Measurements from ENCODE around the gene UXS1. TPM values are rescaled to one million over a fixed set of nuclear protein-coding genes. Genes with fewer than 3 reads are reported as not detected.

Gene UXS1
- total RNA-seq, 1 donor from 2014 or later, result 38.0 TPM

GRCh38 chr2:106054880-106055655 lies 139.0 kb downstream of the UXS1 start:
- Histone ChIP-seq H4K20me1 (ENCODE audit: low read depth) (no peaks in the 10 kb centered on the region), H2AFZ (replicated peaks) (no peak overlapping the region), H3K79me2 (ENCODE audit: low read depth) (no peaks in the 10 kb centered on the region), H3K9me3 (ENCODE audit: low read depth) (no peaks in the 10 kb centered on the region), H3F3A (ENCODE audit: low read depth) (no peaks in the 10 kb centered on the region), H3K9ac (no peak overlapping the region), H3K4me3 (no peak overlapping the region), H3K4me2 (no peak overlapping the region), H3K36me3 (no peaks in the 10 kb centered on the region), H3K4me1 (no peaks in the 10 kb centered on the region), H3K27me3 (no peaks in the 10 kb centered on the region), H3K27ac (no peak overlapping the region)
- no peak for DNase-seq (ENCODE audit: low spot score)
- TF ChIP-seq EZH2phosphoT487 (IDR thresholded peaks at IDR 0.05) (no peak), CTCF (IDR thresholded peaks at IDR 0.05) (no peak), EZH2 (IDR thresholded peaks at IDR 0.05) (no peak)
- no peaks in the 10 kb centered on the region for H3K9me3 Mint-ChIP-seq
- H3K4me3 Mint-ChIP-seq, result no peak overlapping the region
- no peak overlapping the region for H3K27ac Mint-ChIP-seq
- peaks cover 19% of the 10 kb centered on the region for H3K4me1 Mint-ChIP-seq
- H3K27me3 Mint-ChIP-seq (ENCODE audit: insufficient read depth, low read depth), result peaks cover 2% of the 10 kb centered on the region
- H3K36me3 Mint-ChIP-seq, result no peaks in the 10 kb centered on the region

DNA sequence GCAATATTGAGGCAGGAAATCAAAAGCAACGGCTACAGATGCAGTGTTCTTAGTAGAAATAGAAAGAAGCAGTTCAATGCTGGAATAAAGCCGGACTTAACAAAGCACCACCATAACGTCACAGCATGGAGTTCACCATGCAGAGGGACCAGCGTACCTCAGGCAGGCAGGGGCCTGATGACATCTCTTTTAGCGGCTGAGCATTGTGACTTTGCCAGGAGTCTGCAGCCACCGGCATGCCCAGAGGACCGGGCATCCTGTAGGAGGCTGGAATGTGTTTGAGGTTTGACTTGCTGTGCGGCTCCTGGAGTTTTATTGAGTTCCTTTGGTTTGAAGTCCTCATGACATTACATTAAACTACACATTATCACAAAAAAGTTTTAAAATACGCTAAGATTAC lies 139.8 kb downstream of the UXS1 start:
- H3K4me1 Mint-ChIP-seq, result peaks cover 19% of the 10 kb centered on the region
- no peaks in the 10 kb centered on the region for H3K4me1 ChIP-seq
- H3K9me3 ChIP-seq (ENCODE audit: low read depth), result no peaks in the 10 kb centered on the region
- H3K27me3 ChIP-seq, result no peaks in the 10 kb centered on the region
- H2AFZ ChIP-seq (replicated peaks), result no peak overlapping the region
- no peak overlapping the region for H3K27ac Mint-ChIP-seq
- no peaks in the 10 kb centered on the region for H3K79me2 ChIP-seq (ENCODE audit: low read depth)
- no peak overlapping the region for H3K27ac ChIP-seq
- no peak overlapping the region for H3K4me2 ChIP-seq
- H3K9ac ChIP-seq, result no peak overlapping the region
- no peaks in the 10 kb centered on the region for H3K9me3 Mint-ChIP-seq
- H3K4me3 Mint-ChIP-seq, result no peak overlapping the region
- H3K4me3 ChIP-seq, result no peak overlapping the region
- H3F3A ChIP-seq (ENCODE audit: low read depth), result no peaks in the 10 kb centered on the region
- no peaks in the 10 kb centered on the region for H3K36me3 ChIP-seq
- H4K20me1 ChIP-seq (ENCODE audit: low read depth), result no peaks in the 10 kb centered on the region
- DNase-seq (ENCODE audit: low spot score), result no peak
- TF ChIP-seq EZH2phosphoT487 (IDR thresholded peaks at IDR 0.05) (no peak), CTCF (IDR thresholded peaks at IDR 0.05) (no peak), EZH2 (IDR thresholded peaks at IDR 0.05) (no peak)
- no peaks in the 10 kb centered on the region for H3K36me3 Mint-ChIP-seq
- peaks cover 2% of the 10 kb centered on the region for H3K27me3 Mint-ChIP-seq (ENCODE audit: insufficient read depth, low read depth)

GRCh38 chr2:106053581-106053980 lies 140.5 kb downstream of the UXS1 start:
- Mint-ChIP-seq H3K36me3 (no peaks in the 10 kb centered on the region), H3K4me3 (no peak overlapping the region), H3K27ac (no peak overlapping the region), H3K27me3 (ENCODE audit: insufficient read depth, low read depth) (peaks cover 2% of the 10 kb centered on the region), H3K9me3 (no peaks in the 10 kb centered on the region), H3K4me1 (peaks cover 19% of the 10 kb centered on the region)
- Histone ChIP-seq H3K4me1 (no peaks in the 10 kb centered on the region), H3K4me3 (no peak overlapping the region), H3K27me3 (no peaks in the 10 kb centered on the region), H3K4me2 (no peak overlapping the region), H3F3A (ENCODE audit: low read depth) (no peaks in the 10 kb centered on the region), H3K9me3 (ENCODE audit: low read depth) (no peaks in the 10 kb centered on the region), H2AFZ (replicated peaks) (no peak overlapping the region), H3K9ac (no peak overlapping the region), H3K36me3 (no peaks in the 10 kb centered on the region), H3K79me2 (ENCODE audit: low read depth) (no peaks in the 10 kb centered on the region), H4K20me1 (ENCODE audit: low read depth) (no peaks in the 10 kb centered on the region), H3K27ac (no peak overlapping the region)
- DNase-seq (ENCODE audit: low spot score), result no peak
- TF ChIP-seq CTCF (IDR thresholded peaks at IDR 0.05), result no peak
- no peak for TF ChIP-seq EZH2 (IDR thresholded peaks at IDR 0.05)
- no peak for TF ChIP-seq EZH2phosphoT487 (IDR thresholded peaks at IDR 0.05)

Measured in neural progenitor cell (in vitro differentiated cells).